G401 (cell line): Measurements from ENCODE around the gene NCMAP. TPM values are rescaled to one million over a fixed set of nuclear protein-coding genes. Genes with fewer than 3 reads are reported as not detected.

Experiments used
- DNase-seq: peaks from one replicate; pipeline ENCODE4 v3.0.0-alpha.2; 2015; ENCODE audit warnings: low spot score
- in situ Hi-C: cut with HindIII; loops from 2 replicates; pipeline ENCODE4 v1.10.0; 2016; ENCODE audit warnings: low sequenced_read_pairs, mixed read lengths
- total RNA-seq: library from RNA; depleted of rRNA; stranded (reverse); fragments of >200 nt; shearing (Covaris generic); gene quantifications from 2 replicates; pipeline ENCODE4 v1.2.3, GENCODE V29; 2014; rRNA removed

NCMAP gene
- total RNA-seq, 1 experiment from 2014 or later, result not detected

GRCh38 chr1:24652382-24652781, 96.5 kb downstream of the NCMAP start:
- no peak for DNase-seq
- in situ Hi-C loops, result loop anchor here (25.0 kb wide), 1 partner anchor 185 kb away; no protein-coding TSS in a partner anchor

GRCh38 chr1:24654010-24654409, 98.1 kb downstream of the NCMAP start:
- in situ Hi-C loops, result loop anchor here (25.0 kb wide), 1 partner anchor 183 kb away; no protein-coding TSS in a partner anchor
- DNase-seq, result no peak

GRCh38 chr1:24656046-24656445, 100.2 kb downstream of the NCMAP start:
- no peak for DNase-seq
- in situ Hi-C loops, result loop anchor here (25.0 kb wide), 1 partner anchor 181 kb away; no protein-coding TSS in a partner anchor

- DNase-seq, result no peak
These were observed 101.9 kb downstream of the NCMAP start for GRCh38 chr1:24657781-24658180.

More at GRCh38 chr1:24657781-24658180, 101.9 kb downstream of the NCMAP start:
- in situ Hi-C loops, result loop anchor here (25.0 kb wide), 1 partner anchor 180 kb away; no protein-coding TSS in a partner anchor

Other genes starting within 250 kb of the NCMAP start
- 1.5 and 2.6 TPM in 2 replicates for gene GRHL3, start 236.7 kb upstream of the NCMAP start, total RNA-seq
- 7.1 and 17.8 TPM in 2 replicates for gene STPG1, start 142.3 kb upstream of the NCMAP start, total RNA-seq
- gene NIPAL3, start 140.3 kb upstream of the NCMAP start, total RNA-seq, result 9.0 and 12.3 TPM in 2 replicates
- 7.6 and 16.7 TPM in 2 replicates for gene RCAN3, start 53.3 kb upstream of the NCMAP start, total RNA-seq
- gene SRRM1, start 87.2 kb downstream of the NCMAP start, total RNA-seq, result 29.3 and 30.7 TPM in 2 replicates
- gene CLIC4, start 189.4 kb downstream of the NCMAP start, total RNA-seq, result 111 and 171 TPM in 2 replicates